ENCODE measurements around the gene DKK2.

The DKK2 gene

GRCh38 chr4:106898621-106899230 is 137.4 kb downstream of the DKK2 start:
- peak; percentile 92 for TF ChIP-seq CTCF (conservative IDR thresholded peaks at IDR 0.05; ENCODE audit: control insufficient read depth, insufficient read depth, low read depth, low read length)
- DNase-seq (ENCODE audit: low read depth): peak; percentile 69
- no peak overlapping the region for H3K4me3 ChIP-seq (ENCODE audit: control insufficient read depth, low read depth, low read length)

GRCh38 chr4:106893903-106894302 is 142.2 kb downstream of the DKK2 start:
- no peak for DNase-seq (ENCODE audit: low read depth)
- no peak overlapping the region for H3K4me3 ChIP-seq (ENCODE audit: control insufficient read depth, low read depth, low read length)
- no peak for TF ChIP-seq CTCF (conservative IDR thresholded peaks at IDR 0.05; ENCODE audit: control insufficient read depth, insufficient read depth, low read depth, low read length)

- no peak overlapping the region for H3K4me3 ChIP-seq (ENCODE audit: control insufficient read depth, low read depth, low read length)
- no peak for TF ChIP-seq CTCF (conservative IDR thresholded peaks at IDR 0.05; ENCODE audit: control insufficient read depth, insufficient read depth, low read depth, low read length)
- DNase-seq (ENCODE audit: low read depth): no peak
Measured at GRCh38 chr4:106893395-106893881, 142.7 kb downstream of the DKK2 start.

GRCh38 chr4:106892786-106893185 is 143.3 kb downstream of the DKK2 start:
- DNase-seq (ENCODE audit: low read depth): no peak
- H3K4me3 ChIP-seq (ENCODE audit: control insufficient read depth, low read depth, low read length): no peak overlapping the region
- no peak for TF ChIP-seq CTCF (conservative IDR thresholded peaks at IDR 0.05; ENCODE audit: control insufficient read depth, insufficient read depth, low read depth, low read length)

GRCh38 chr4:106875340-106875739 is 160.8 kb downstream of the DKK2 start:
- DNase-seq (ENCODE audit: low read depth): no peak
- H3K4me3 ChIP-seq (ENCODE audit: control insufficient read depth, low read depth, low read length): no peak overlapping the region
- no peak for TF ChIP-seq CTCF (conservative IDR thresholded peaks at IDR 0.05; ENCODE audit: control insufficient read depth, insufficient read depth, low read depth, low read length)
